Measurements from ENCODE around the gene ZNF211. TPM values are rescaled to one million over a fixed set of nuclear protein-coding genes. Genes with fewer than 3 reads are reported as not detected.

Gene ZNF211
- total and polyA plus RNA-seq, 9 of the 15 experiments (the other 6 are each of a cell fraction or from before 2014, with no cell fraction given): 1.3 to 11.6 (median 4.5) TPM

GRCh38 chr19:57599377-57599760, 33.6 kb upstream of the ZNF211 start:
- FAIRE-seq (no peak), ATAC-seq (no peak), DNase-seq (ENCODE audit: extremely low read depth in 1 of 4, low spot score in 3 of 4) (no peak)
- ChIA-PET CTCF (ENCODE audit: low intra/inter-chr PET ratio) (no interaction called here), POLR2A (no interaction called here)
- Histone ChIP-seq H3K9me3 (replicated peaks; ENCODE audit: control insufficient read depth, insufficient read depth, low read depth, low read length) (no peaks in the 10 kb centered on the region; the same call in 1 of the 2 replicates), H2AFZ (ENCODE audit: low read depth, low read length) (peak overlapping the region; percentile 64), H4K20me1 (replicated peaks; ENCODE audit: control insufficient read depth, insufficient read depth, low read length) (no peaks in the 10 kb centered on the region), H3K4me3 (peak overlapping the region; percentile 74), H3K79me2 (ENCODE audit: control insufficient read depth, insufficient read depth, low read length) (peaks cover 3% of the 10 kb centered on the region; the same call in 2 of the 3 replicates), H3K4me2 (ENCODE audit: insufficient read depth, low read length) (peak overlapping the region; percentile 85), H3K27me3 (ENCODE audit: control insufficient read depth in 2 of 2, insufficient read depth in 2 of 2, low read length in 2 of 2) (no peaks in the 10 kb centered on the region), H3K4me1 (replicated peaks in 1 of 2; ENCODE audit: control insufficient read depth in 2 of 2, insufficient read depth in 2 of 2, low read length in 2 of 2) (peaks cover 0 to 10% of the 10 kb centered on the region in 2 experiments; a peak in 3 of 5 replicates), H3K36me3 (ENCODE audit: control insufficient read depth, insufficient read depth, low read length) (no peaks in the 10 kb centered on the region; the same call in 2 of the 3 replicates), H3K9me1 (ENCODE audit: control insufficient read depth, insufficient read depth, low read length) (no peaks in the 10 kb centered on the region), H3K27ac (ENCODE audit: extremely low read depth, low read depth, low read length) (no peak overlapping the region), H3K9ac (ENCODE audit: insufficient read depth in 1 of 2, low read depth in 2 of 2, low read length in 2 of 2) (no peak overlapping the region; a peak in 1 of 4 replicates)
- intact Hi-C loops (cut with micrococcal nuclease) (no loop called here), in situ Hi-C loops (cut with MboI) (no loop called here)
- no TSS peak for BruUV-seq (replicated peaks)
- TF ChIP-seq PHB (CRISPR knock-in tag; IDR thresholded peaks at IDR 0.05): no peak
- TF ChIP-seq FOXO4 (CRISPR knock-in tag; IDR thresholded peaks at IDR 0.05): no peak
- TF ChIP-seq RFX1 (IDR thresholded peaks at IDR 0.05): peak; percentile 64
- no peak for TF ChIP-seq ATF4 (CRISPR knock-in tag; IDR thresholded peaks at IDR 0.05)
- WGBS (ENCODE audit: insufficient coverage, low coverage, missing lambda C conversion rate): 30% methylated on average over 7 of the region's 8 CpGs

Data from K562 (cell line).